GM12878 (cell line): Measurements from ENCODE around the gene RNF130. TPM values are rescaled to one million over a fixed set of nuclear protein-coding genes. Genes with fewer than 3 reads are reported as not detected.

Experiments
- EED ChIP-seq: sonication (generic); IDR thresholded peaks from 2 replicates; pipeline ENCODE4 v1.6.1; 2016; ENCODE audit warnings: antibody characterized with exemption, low read depth
- NR2C2 ChIP-seq: IDR thresholded peaks from 2 replicates; pipeline ENCODE4 v1.6.1; 2011; ENCODE audit warnings: borderline replicate concordance, low read depth; ENCODE audit not compliant: control insufficient read depth, insufficient read length
- RELA ChIP-seq: fragments of 450-650 bp; IDR thresholded peaks from 2 replicates; pipeline ENCODE4 v1.8.0; 2014; ENCODE audit warnings: borderline replicate concordance; ENCODE audit not compliant: partially characterized antibody
- TCF3 ChIP-seq: IDR thresholded peaks from 2 replicates; pipeline ENCODE4 v1.6.1; 2012; ENCODE audit warnings: low read depth, mild to moderate bottlenecking, low read length, borderline replicate concordance; ENCODE audit not compliant: insufficient read depth
- ZNF384 ChIP-seq: IDR thresholded peaks from 2 replicates; pipeline ENCODE4 v1.6.1; 2012; ENCODE audit warnings: low read depth, mild to moderate bottlenecking, low read length, improper control_type of control experiment, borderline replicate concordance
- polyA plus RNA-seq, 11 experiments: library from polyadenylated mRNA; depleted of rRNA in 4 of 11; unstranded in 6 of 11; stranded (reverse) in 5 of 11; fragments of >200 nt; fragmentation: Nextera tagmentation in 4 of 11; fragmentation: Illumina TruSeq in 1 of 11; extraction: Ambion mirVana in 4 of 11; extraction: Trizol in 1 of 11; gene quantifications; 1 replicate in 1 of 11; 2 replicates in 10 of 11; pipeline versions ENCODE4 v1.2.1 to v1.2.3, GENCODE V29; 2011 to 2016; ENCODE audit warnings: inconsistent platforms in 2 of 11, missing spikeins in 2 of 11, low read depth in 1 of 11
- total RNA-seq, 4 experiments: library from RNA; depleted of rRNA in 3 of 4; stranded (reverse); fragments of >200 nt in 3 of 4; fragmentation: Illumina TruSeq in 1 of 4; extraction: Trizol in 1 of 4; gene quantifications; 2 replicates each; pipeline versions ENCODE4 v1.2.1 to v1.2.3, GENCODE V29; 2013 to 2021
- TF ChIP-seq, protein P1 (sequence below): fragments of 450-650 bp; IDR thresholded peaks from 2 replicates; pipeline ENCODE4 v1.6.1; 2017; ENCODE audit warnings: mild to moderate bottlenecking, low read depth, inconsistent platforms; ENCODE audit not compliant: poor library complexity, severe bottlenecking
- TF ChIP-seq, protein P2 (sequence below): fragments of 450-650 bp; IDR thresholded peaks from 2 replicates; pipeline ENCODE4 v1.6.1; 2016; ENCODE audit warnings: mild to moderate bottlenecking
- TF ChIP-seq, protein P3 (sequence below): fragments of 450-650 bp; IDR thresholded peaks from 2 replicates; pipeline ENCODE4 v1.6.1; 2017; ENCODE audit warnings: low read depth, mild to moderate bottlenecking, moderate library complexity
- TF ChIP-seq, protein P4 (sequence below): fragments of 150-350 bp; IDR thresholded peaks from 2 replicates; pipeline ENCODE4 v1.6.1; 2016; ENCODE audit warnings: low read depth, low read length
- TF ChIP-seq, protein P5 (sequence below): fragments of 450-650 bp; IDR thresholded peaks from 2 replicates; pipeline ENCODE4 v1.6.1; 2017; ENCODE audit warnings: mild to moderate bottlenecking, moderate library complexity
- TF ChIP-seq, protein P6 (sequence below): fragments of 450-650 bp; IDR thresholded peaks from 2 replicates; pipeline ENCODE4 v1.6.1; 2016; ENCODE audit warnings: mild to moderate bottlenecking, moderate library complexity, borderline replicate concordance

The RNF130 gene
- total and polyA plus RNA-seq, 10 of the 15 experiments (the other 5 are each of a cell fraction or from before 2014, with no cell fraction given), result 0.04 to 0.36 (median 0.11) TPM; not detected in 1

DNA sequence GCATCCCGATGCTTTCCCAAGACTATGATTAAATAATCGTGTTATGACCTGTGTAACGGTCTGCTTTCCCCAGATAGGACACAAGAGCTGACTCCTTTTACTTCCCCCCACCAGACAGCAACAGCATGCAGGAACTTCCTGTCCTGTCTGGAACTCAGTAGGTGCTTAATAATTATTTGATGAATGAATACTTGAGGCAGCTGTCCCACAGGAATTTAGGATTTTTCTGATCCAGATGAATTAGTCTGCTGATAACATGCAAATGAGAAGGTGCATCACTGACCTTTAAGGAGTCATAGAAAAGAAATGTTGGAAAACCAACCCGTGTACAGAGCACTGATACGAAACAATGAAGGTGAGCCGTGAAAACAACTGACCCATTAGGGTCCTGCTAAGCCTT lies 12.2 kb downstream of the RNF130 start (continued):
- TF ChIP-seq, protein P1, sequence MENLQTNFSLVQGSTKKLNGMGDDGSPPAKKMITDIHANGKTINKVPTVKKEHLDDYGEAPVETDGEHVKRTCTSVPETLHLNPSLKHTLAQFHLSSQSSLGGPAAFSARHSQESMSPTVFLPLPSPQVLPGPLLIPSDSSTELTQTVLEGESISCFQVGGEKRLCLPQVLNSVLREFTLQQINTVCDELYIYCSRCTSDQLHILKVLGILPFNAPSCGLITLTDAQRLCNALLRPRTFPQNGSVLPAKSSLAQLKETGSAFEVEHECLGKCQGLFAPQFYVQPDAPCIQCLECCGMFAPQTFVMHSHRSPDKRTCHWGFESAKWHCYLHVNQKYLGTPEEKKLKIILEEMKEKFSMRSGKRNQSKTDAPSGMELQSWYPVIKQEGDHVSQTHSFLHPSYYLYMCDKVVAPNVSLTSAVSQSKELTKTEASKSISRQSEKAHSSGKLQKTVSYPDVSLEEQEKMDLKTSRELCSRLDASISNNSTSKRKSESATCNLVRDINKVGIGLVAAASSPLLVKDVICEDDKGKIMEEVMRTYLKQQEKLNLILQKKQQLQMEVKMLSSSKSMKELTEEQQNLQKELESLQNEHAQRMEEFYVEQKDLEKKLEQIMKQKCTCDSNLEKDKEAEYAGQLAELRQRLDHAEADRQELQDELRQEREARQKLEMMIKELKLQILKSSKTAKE, result no peak
- TF ChIP-seq RELA (no peak), TCF3 (no peak), ZNF384 (no peak), NR2C2 (no peak), EED (no peak)
- TF ChIP-seq, protein P2, sequence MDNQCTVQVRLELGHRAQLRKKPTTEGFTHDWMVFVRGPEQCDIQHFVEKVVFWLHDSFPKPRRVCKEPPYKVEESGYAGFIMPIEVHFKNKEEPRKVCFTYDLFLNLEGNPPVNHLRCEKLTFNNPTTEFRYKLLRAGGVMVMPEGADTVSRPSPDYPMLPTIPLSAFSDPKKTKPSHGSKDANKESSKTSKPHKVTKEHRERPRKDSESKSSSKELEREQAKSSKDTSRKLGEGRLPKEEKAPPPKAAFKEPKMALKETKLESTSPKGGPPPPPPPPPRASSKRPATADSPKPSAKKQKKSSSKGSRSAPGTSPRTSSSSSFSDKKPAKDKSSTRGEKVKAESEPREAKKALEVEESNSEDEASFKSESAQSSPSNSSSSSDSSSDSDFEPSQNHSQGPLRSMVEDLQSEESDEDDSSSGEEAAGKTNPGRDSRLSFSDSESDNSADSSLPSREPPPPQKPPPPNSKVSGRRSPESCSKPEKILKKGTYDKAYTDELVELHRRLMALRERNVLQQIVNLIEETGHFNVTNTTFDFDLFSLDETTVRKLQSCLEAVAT, result no peak
- TF ChIP-seq, protein P3, sequence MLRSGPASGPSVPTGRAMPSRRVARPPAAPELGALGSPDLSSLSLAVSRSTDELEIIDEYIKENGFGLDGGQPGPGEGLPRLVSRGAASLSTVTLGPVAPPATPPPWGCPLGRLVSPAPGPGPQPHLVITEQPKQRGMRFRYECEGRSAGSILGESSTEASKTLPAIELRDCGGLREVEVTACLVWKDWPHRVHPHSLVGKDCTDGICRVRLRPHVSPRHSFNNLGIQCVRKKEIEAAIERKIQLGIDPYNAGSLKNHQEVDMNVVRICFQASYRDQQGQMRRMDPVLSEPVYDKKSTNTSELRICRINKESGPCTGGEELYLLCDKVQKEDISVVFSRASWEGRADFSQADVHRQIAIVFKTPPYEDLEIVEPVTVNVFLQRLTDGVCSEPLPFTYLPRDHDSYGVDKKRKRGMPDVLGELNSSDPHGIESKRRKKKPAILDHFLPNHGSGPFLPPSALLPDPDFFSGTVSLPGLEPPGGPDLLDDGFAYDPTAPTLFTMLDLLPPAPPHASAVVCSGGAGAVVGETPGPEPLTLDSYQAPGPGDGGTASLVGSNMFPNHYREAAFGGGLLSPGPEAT, result no peak
- TF ChIP-seq, protein P4, sequence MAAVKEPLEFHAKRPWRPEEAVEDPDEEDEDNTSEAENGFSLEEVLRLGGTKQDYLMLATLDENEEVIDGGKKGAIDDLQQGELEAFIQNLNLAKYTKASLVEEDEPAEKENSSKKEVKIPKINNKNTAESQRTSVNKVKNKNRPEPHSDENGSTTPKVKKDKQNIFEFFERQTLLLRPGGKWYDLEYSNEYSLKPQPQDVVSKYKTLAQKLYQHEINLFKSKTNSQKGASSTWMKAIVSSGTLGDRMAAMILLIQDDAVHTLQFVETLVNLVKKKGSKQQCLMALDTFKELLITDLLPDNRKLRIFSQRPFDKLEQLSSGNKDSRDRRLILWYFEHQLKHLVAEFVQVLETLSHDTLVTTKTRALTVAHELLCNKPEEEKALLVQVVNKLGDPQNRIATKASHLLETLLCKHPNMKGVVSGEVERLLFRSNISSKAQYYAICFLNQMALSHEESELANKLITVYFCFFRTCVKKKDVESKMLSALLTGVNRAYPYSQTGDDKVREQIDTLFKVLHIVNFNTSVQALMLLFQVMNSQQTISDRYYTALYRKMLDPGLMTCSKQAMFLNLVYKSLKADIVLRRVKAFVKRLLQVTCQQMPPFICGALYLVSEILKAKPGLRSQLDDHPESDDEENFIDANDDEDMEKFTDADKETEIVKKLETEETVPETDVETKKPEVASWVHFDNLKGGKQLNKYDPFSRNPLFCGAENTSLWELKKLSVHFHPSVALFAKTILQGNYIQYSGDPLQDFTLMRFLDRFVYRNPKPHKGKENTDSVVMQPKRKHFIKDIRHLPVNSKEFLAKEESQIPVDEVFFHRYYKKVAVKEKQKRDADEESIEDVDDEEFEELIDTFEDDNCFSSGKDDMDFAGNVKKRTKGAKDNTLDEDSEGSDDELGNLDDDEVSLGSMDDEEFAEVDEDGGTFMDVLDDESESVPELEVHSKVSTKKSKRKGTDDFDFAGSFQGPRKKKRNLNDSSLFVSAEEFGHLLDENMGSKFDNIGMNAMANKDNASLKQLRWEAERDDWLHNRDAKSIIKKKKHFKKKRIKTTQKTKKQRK, result no peak
- TF ChIP-seq, protein P5, sequence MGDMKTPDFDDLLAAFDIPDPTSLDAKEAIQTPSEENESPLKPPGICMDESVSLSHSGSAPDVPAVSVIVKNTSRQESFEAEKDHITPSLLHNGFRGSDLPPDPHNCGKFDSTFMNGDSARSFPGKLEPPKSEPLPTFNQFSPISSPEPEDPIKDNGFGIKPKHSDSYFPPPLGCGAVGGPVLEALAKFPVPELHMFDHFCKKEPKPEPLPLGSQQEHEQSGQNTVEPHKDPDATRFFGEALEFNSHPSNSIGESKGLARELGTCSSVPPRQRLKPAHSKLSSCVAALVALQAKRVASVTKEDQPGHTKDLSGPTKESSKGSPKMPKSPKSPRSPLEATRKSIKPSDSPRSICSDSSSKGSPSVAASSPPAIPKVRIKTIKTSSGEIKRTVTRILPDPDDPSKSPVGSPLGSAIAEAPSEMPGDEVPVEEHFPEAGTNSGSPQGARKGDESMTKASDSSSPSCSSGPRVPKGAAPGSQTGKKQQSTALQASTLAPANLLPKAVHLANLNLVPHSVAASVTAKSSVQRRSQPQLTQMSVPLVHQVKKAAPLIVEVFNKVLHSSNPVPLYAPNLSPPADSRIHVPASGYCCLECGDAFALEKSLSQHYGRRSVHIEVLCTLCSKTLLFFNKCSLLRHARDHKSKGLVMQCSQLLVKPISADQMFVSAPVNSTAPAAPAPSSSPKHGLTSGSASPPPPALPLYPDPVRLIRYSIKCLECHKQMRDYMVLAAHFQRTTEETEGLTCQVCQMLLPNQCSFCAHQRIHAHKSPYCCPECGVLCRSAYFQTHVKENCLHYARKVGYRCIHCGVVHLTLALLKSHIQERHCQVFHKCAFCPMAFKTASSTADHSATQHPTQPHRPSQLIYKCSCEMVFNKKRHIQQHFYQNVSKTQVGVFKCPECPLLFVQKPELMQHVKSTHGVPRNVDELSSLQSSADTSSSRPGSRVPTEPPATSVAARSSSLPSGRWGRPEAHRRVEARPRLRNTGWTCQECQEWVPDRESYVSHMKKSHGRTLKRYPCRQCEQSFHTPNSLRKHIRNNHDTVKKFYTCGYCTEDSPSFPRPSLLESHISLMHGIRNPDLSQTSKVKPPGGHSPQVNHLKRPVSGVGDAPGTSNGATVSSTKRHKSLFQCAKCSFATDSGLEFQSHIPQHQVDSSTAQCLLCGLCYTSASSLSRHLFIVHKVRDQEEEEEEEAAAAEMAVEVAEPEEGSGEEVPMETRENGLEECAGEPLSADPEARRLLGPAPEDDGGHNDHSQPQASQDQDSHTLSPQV, result no peak
- TF ChIP-seq, protein P6, sequence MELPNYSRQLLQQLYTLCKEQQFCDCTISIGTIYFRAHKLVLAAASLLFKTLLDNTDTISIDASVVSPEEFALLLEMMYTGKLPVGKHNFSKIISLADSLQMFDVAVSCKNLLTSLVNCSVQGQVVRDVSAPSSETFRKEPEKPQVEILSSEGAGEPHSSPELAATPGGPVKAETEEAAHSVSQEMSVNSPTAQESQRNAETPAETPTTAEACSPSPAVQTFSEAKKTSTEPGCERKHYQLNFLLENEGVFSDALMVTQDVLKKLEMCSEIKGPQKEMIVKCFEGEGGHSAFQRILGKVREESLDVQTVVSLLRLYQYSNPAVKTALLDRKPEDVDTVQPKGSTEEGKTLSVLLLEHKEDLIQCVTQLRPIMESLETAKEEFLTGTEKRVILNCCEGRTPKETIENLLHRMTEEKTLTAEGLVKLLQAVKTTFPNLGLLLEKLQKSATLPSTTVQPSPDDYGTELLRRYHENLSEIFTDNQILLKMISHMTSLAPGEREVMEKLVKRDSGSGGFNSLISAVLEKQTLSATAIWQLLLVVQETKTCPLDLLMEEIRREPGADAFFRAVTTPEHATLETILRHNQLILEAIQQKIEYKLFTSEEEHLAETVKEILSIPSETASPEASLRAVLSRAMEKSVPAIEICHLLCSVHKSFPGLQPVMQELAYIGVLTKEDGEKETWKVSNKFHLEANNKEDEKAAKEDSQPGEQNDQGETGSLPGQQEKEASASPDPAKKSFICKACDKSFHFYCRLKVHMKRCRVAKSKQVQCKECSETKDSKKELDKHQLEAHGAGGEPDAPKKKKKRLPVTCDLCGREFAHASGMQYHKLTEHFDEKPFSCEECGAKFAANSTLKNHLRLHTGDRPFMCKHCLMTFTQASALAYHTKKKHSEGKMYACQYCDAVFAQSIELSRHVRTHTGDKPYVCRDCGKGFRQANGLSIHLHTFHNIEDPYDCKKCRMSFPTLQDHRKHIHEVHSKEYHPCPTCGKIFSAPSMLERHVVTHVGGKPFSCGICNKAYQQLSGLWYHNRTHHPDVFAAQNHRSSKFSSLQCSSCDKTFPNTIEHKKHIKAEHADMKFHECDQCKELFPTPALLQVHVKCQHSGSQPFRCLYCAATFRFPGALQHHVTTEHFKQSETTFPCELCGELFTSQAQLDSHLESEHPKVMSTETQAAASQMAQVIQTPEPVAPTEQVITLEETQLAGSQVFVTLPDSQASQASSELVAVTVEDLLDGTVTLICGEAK, result no peak
